Large intestine (tissue), 3 donors: ENCODE results near the gene ZEB2. TPM values are rescaled to one million over a fixed set of nuclear protein-coding genes. Genes with fewer than 3 reads are reported as not detected.

Source experiments
- DNase-seq, 2 donors: peaks; one replicate each; pipeline versions ENCODE4 v3.0.0 to v3.0.0-alpha.2; 2013
- H3K27ac ChIP-seq: one replicate; pipeline ENCODE4 v1.5.1; 2013; ENCODE audit warnings: low read length
- H3K27me3 ChIP-seq: 2 replicates; pipeline ENCODE4 v1.6.1; 2013; ENCODE audit warnings: low read length; ENCODE audit not compliant: control insufficient read depth, insufficient read depth
- H3K36me3 ChIP-seq: 2 replicates; pipeline ENCODE4 v1.6.1; 2013; ENCODE audit warnings: low read length; ENCODE audit not compliant: control insufficient read depth, insufficient read depth
- H3K4me1 ChIP-seq: one replicate; pipeline ENCODE4 v1.6.1; 2013; ENCODE audit warnings: low read length; ENCODE audit not compliant: control insufficient read depth, insufficient read depth
- H3K4me3 ChIP-seq: one replicate; pipeline ENCODE4 v1.5.1; 2013; ENCODE audit warnings: low read length
- H3K9me3 ChIP-seq: one replicate; pipeline ENCODE4 v1.6.1; 2013; ENCODE audit warnings: mild to moderate bottlenecking, low read depth, low read length, moderate library complexity; ENCODE audit not compliant: control insufficient read depth
- WGBS: methylation state at CpG from one replicate; pipeline ENCODE4 v1.1.5; 2013; ENCODE audit warnings: low lambda C conversion rate; ENCODE audit not compliant: insufficient coverage; 5-methylcytosine and 5-hydroxymethylcytosine counted together
- polyA plus RNA-seq: library from polyadenylated mRNA; unstranded; fragments of 120-200 nt; gene quantifications from one replicate; pipeline ENCODE4 v1.2.1, GENCODE V29; 2013

Gene ZEB2
- polyA plus RNA-seq, 1 donor: 32.8 TPM

- H3K36me3 ChIP-seq: no peaks in the 10 kb centered on the region
- H3K4me3 ChIP-seq: no peak overlapping the region
- no peak overlapping the region for H3K27ac ChIP-seq
- no peak for DNase-seq
- WGBS: 100% methylated on average over 1 of the region's 6 CpGs
- H3K4me1 ChIP-seq: no peaks in the 10 kb centered on the region
- no peaks in the 10 kb centered on the region for H3K9me3 ChIP-seq
- H3K27me3 ChIP-seq: peaks cover 35% of the 10 kb centered on the region
These were observed 38.8 kb downstream of the ZEB2 start for GRCh38 chr2:144481109-144481508.

GRCh38 chr2:144480285-144480684 lies 39.6 kb downstream of the ZEB2 start:
- Histone ChIP-seq H3K36me3 (no peaks in the 10 kb centered on the region), H3K27me3 (peaks cover 37% of the 10 kb centered on the region), H3K27ac (no peak overlapping the region), H3K9me3 (no peaks in the 10 kb centered on the region), H3K4me1 (no peaks in the 10 kb centered on the region), H3K4me3 (no peak overlapping the region)
- no peak for DNase-seq
- 100% methylated on average over 1 of the region's 1 CpG for WGBS

- 59% methylated on average over 2 of the region's 8 CpGs for WGBS
- H3K9me3 ChIP-seq: no peaks in the 10 kb centered on the region
- H3K36me3 ChIP-seq: no peaks in the 10 kb centered on the region
- no peak for DNase-seq
- H3K27me3 ChIP-seq: peaks cover 37% of the 10 kb centered on the region
- H3K27ac ChIP-seq: no peak overlapping the region
- H3K4me3 ChIP-seq: no peak overlapping the region
- no peaks in the 10 kb centered on the region for H3K4me1 ChIP-seq
These were observed 40.3 kb downstream of the ZEB2 start for GRCh38 chr2:144479659-144480058.

- H3K27me3 ChIP-seq: peaks cover 36% of the 10 kb centered on the region
- WGBS: no CpG with 5 or more reads among the region's 4 CpGs
- DNase-seq: no peak
- no peak overlapping the region for H3K27ac ChIP-seq
- H3K9me3 ChIP-seq: no peaks in the 10 kb centered on the region
- H3K36me3 ChIP-seq: no peaks in the 10 kb centered on the region
- H3K4me3 ChIP-seq: no peak overlapping the region
- no peaks in the 10 kb centered on the region for H3K4me1 ChIP-seq
These were observed 40.8 kb downstream of the ZEB2 start for GRCh38 chr2:144479138-144479537.

DNA sequence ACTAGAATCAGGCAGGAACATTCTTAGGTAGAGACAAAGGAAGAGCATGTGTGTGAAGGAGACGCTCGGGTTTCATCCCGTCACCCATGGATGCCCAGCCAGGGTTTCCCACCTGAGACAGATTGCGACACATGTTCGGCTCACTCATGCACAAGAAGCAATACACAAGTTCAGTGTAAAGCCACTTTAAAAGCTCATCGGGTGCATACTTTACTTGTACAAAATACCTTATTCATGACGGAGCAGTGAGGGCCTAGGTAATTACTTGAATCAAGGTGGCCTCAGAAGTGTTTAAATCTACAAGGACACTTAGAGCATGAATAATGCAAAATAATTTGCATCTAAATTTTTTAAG lies 42.0 kb downstream of the ZEB2 start:
- H3K27ac ChIP-seq: no peak overlapping the region
- H3K4me1 ChIP-seq: no peaks in the 10 kb centered on the region
- WGBS: 92% methylated on average over 2 of the region's 7 CpGs
- no peaks in the 10 kb centered on the region for H3K9me3 ChIP-seq
- H3K4me3 ChIP-seq: no peak overlapping the region
- DNase-seq: no peak
- peaks cover 3% of the 10 kb centered on the region for H3K36me3 ChIP-seq
- H3K27me3 ChIP-seq: peaks cover 48% of the 10 kb centered on the region

DNA sequence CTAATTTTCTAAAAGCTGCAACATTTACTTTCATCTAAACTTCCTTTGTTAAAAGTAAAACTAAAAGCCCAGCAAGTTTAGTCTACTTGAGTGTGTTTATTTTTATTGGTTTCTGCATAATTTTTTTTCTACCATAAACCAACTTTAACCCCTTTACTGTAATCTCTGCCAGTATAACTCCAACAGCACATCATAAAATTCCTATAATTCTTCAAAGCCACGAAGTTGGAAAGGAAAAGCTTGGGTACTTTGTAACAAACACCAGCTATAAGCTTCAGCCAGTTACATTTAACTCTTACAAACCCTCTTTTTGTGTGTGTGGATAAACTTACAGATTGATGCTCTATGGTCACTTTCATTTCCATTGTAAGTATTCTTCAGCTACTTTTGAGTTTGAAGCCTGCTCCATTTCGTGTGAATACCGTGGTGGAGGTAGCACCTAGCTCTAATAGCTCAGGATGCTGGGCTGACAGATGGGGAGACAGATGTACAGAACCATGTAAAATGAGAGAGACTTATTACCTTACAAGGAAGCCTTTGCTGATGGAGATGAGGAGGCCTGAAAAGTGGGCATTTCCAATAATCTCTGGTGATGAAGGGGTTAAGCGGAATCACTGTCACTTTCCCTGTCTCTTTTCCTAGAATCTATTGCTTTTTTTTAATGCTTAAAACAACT lies 42.5 kb downstream of the ZEB2 start:
- no peak overlapping the region for H3K27ac ChIP-seq
- 100% methylated on average over 1 of the region's 4 CpGs for WGBS
- peaks cover 3% of the 10 kb centered on the region for H3K36me3 ChIP-seq
- H3K27me3 ChIP-seq: peaks cover 53% of the 10 kb centered on the region
- DNase-seq: no peak
- no peak overlapping the region for H3K4me3 ChIP-seq
- H3K4me1 ChIP-seq: no peaks in the 10 kb centered on the region
- H3K9me3 ChIP-seq: no peaks in the 10 kb centered on the region

GRCh38 chr2:144476682-144477081 lies 43.2 kb downstream of the ZEB2 start:
- WGBS: no CpG with 5 or more reads among the region's 1 CpG
- no peak for DNase-seq
- H3K27ac ChIP-seq: no peak overlapping the region
- H3K27me3 ChIP-seq: peaks cover 53% of the 10 kb centered on the region
- H3K9me3 ChIP-seq: no peaks in the 10 kb centered on the region
- no peak overlapping the region for H3K4me3 ChIP-seq
- peaks cover 3% of the 10 kb centered on the region for H3K36me3 ChIP-seq
- H3K4me1 ChIP-seq: no peaks in the 10 kb centered on the region

GRCh38 chr2:144475569-144476275 lies 44.2 kb downstream of the ZEB2 start:
- Histone ChIP-seq H3K9me3 (no peaks in the 10 kb centered on the region), H3K27me3 (peaks cover 57% of the 10 kb centered on the region), H3K36me3 (peaks cover 3% of the 10 kb centered on the region), H3K4me1 (no peaks in the 10 kb centered on the region), H3K27ac (no peak overlapping the region), H3K4me3 (no peak overlapping the region)
- 50% methylated on average over 4 of the region's 6 CpGs for whole genome bisulfite sequencing
- no peak for DNase-seq

DNA sequence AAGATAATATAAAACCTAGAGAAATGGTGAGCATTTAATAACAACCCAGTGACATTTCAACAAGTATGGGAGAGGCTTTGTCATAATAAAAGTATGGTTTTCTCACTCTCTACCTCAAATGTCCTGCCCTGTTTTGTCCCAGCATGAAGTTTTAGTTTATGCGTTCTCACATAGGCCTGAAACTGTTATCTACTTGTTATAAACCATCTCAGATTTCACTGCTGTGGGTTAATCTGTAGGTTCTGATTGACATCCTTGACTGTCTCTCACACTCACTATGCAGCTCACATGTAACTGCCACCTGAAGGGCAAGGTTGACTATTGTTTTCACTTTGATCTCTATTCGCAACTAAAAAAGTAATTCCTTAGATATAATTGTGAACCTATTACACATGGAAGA lies 44.9 kb downstream of the ZEB2 start:
- Histone ChIP-seq H3K4me1 (no peaks in the 10 kb centered on the region), H3K27me3 (peaks cover 55% of the 10 kb centered on the region), H3K27ac (no peak overlapping the region), H3K36me3 (peaks cover 3% of the 10 kb centered on the region), H3K4me3 (no peak overlapping the region), H3K9me3 (no peaks in the 10 kb centered on the region)
- WGBS: no CpG with 5 or more reads among the region's 2 CpGs
- no peak for DNase-seq

DNA sequence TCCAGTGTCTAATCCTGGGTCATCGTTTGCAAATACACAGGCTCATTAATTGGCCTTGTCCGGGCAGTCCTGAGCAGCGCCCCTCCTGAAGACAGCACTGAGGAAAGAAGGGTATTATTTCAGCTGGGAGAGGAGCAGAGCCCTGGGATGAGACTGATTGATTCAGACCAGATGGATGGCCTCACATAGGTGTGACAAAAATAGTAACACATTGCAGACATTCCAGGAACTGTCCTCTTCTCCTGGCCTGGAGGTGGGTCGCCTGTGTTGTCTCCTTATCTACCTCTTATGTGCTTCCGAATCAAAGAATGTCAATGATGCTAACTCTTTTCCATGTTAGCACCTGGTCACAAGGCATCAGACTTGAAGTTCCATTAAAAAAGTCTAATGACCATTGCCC lies 45.9 kb downstream of the ZEB2 start:
- Histone ChIP-seq H3K27me3 (peaks cover 57% of the 10 kb centered on the region), H3K36me3 (peaks cover 3% of the 10 kb centered on the region), H3K4me3 (no peak overlapping the region), H3K27ac (no peak overlapping the region), H3K9me3 (no peaks in the 10 kb centered on the region), H3K4me1 (no peaks in the 10 kb centered on the region)
- no CpG with 5 or more reads among the region's 5 CpGs for WGBS
- no peak for DNase-seq

GRCh38 chr2:144472911-144473310 lies 47.0 kb downstream of the ZEB2 start:
- Histone ChIP-seq H3K36me3 (peaks cover 3% of the 10 kb centered on the region), H3K27me3 (peaks cover 67% of the 10 kb centered on the region), H3K9me3 (no peaks in the 10 kb centered on the region), H3K4me3 (no peak overlapping the region), H3K27ac (no peak overlapping the region), H3K4me1 (no peaks in the 10 kb centered on the region)
- 73% methylated on average over 2 of the region's 2 CpGs for WGBS
- no peak for DNase-seq
